Thyroid gland (tissue), 4 donors: ENCODE data around the gene GFM2.

Source experiments
- POLR2A ChIP-seq, 2 donors: fragments of 450-650 bp; IDR thresholded peaks; one replicate each; pipeline ENCODE4 v1.6.1; 2017; ENCODE audit warnings: antibody characterized with exemption in 2 of 2, mild to moderate bottlenecking in 2 of 2, moderate library complexity in 1 of 2
- TF ChIP-seq, protein P1 (sequence below), 6 experiments: fragments of 200-600 bp in 3 of 6; fragments of 450-650 bp in 3 of 6; sonication (generic) in 3 of 6; IDR thresholded peaks; one replicate each; pipeline ENCODE4 v1.5.1; 2016 to 2019; ENCODE audit warnings: antibody characterized with exemption in 6 of 6, mild to moderate bottlenecking in 2 of 6, inconsistent platforms in 1 of 6, moderate library complexity in 1 of 6

DNA sequence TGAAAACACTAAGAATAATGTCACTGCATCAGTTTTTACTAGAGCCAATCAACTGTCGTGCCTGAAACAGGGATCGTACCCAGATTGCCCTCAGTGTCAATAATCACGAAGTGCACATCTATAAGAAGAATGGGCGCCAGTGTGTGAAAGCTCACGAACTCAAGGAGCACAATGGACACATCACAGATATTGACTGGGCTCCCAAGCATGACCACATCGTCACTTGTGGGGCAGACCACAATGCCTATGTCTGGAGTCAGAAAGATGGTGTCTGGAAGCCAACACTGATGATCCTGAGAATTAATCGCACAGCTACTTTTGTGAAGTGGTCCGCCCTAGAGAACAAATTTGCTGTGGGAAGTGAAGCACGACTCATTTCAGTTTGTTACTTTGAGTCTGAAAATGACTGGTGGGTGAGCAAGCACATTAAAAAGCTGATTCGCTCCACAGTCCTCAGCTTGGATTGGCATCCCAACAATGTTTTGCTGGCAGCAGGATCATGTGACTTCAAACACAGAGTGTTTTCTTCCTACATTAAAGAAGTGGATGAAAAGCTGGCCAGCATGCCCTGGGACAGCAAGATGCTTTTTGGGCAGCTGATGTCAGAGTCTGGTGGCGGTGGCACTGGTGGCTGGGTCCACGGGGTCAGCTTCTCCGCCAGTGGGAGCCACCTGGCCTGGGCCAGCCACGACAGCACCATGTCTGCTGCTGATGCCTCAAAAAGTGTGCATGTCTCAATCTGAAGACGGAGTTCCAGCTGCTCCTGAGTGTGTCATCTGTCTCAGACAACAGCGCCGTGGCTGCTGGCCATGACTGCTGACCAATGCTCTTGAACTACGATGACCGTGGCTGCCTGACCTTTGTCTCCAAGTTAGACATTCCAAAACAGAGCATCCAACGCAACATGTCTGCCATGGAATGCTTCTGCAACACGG lies 32.3 kb upstream of the GFM2 start:
- TF ChIP-seq POLR2A (IDR thresholded peaks at IDR 0.05): no peak
- TF ChIP-seq, protein P1, sequence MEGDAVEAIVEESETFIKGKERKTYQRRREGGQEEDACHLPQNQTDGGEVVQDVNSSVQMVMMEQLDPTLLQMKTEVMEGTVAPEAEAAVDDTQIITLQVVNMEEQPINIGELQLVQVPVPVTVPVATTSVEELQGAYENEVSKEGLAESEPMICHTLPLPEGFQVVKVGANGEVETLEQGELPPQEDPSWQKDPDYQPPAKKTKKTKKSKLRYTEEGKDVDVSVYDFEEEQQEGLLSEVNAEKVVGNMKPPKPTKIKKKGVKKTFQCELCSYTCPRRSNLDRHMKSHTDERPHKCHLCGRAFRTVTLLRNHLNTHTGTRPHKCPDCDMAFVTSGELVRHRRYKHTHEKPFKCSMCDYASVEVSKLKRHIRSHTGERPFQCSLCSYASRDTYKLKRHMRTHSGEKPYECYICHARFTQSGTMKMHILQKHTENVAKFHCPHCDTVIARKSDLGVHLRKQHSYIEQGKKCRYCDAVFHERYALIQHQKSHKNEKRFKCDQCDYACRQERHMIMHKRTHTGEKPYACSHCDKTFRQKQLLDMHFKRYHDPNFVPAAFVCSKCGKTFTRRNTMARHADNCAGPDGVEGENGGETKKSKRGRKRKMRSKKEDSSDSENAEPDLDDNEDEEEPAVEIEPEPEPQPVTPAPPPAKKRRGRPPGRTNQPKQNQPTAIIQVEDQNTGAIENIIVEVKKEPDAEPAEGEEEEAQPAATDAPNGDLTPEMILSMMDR (IDR thresholded peaks at IDR 0.05): no peak
